Activated CD8-positive, alpha-beta memory T cell treated with anti-CD3 and anti-CD28 coated beads, Interleukin-2, amount 50 U/mL, for 48 hours (primary cell): ENCODE results near the gene AKAP6.

Experiments used
- DNase-seq: peaks from one replicate; pipeline ENCODE4 v3.0.0-alpha.2; 2020

AKAP6 gene

DNA sequence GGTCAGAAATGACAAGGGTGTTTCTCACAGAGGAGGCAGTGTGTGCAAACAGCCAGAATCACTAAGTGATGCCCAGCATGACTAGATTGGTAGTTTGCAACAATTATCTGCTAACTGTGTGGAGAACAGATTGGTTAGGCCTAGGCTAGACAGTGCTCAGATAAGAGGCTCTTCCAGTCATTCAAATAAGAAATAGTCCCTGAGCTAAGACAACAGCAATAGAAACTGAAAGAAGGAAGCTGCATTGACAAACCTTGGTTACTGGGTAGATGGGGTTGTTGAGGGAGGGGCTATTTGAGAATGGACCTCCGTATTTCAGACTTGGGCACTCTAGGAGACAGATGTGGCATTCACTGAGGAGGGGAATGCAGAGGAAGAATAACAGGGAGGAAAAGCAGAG lies 354.6 kb downstream of the AKAP6 start:
- DNase-seq: no peak

DNA sequence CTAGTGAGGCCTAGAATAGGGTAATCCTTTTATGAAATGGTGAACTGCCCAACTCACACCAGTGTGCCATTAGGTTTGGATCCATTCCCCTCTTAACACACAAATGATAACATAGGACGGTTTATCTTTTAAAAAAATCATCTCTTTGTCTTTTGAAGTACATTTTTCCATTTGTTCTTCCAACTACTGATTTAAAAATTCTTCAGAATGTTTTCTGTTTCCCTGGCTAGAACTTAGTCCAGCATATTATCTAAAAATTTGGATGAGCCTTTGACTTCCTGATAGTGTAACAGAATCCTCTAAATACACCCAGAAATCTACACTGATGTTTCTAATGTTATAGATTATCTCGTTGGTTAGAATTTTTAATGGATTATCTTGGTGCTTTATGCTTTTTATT lies 359.8 kb downstream of the AKAP6 start:
- DNase-seq: no peak

DNA sequence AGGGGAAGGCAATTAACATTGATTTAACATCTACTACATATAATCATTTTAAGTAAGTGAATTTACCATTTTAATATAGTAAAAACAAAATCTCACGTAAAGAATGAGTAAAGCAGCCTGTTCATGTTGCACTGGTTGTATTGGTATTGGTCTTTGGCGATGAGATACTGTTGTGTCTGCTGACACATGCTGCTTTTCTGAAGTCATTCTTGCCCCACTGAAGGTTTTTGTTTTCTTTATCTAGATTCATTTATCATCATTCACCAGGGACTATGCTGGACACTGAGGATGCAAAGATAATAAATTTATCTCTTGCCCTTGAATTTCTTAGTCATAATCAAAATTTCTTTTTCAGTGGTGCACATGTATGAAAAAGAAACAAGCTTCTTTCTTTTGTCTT lies 363.3 kb downstream of the AKAP6 start:
- no peak for DNase-seq

DNA sequence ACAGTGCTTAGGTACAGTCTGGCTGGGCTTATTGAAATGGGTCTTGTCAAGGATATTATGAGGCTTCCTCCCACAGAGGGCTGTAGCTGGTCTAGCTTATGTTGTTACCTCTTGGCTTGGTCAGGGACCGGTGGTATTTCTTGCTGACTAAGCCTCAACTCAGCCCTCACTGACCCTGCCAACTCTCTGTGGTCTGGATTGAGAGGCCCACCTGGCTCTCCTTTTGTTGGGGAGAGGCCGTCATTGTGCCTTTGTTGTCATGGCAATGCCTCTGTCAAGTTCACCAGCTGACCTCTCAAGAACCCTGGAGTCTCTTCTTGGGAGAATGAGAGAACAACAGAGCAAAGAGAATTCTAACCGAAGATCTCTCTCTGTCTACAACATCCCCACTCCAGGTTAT lies 364.0 kb downstream of the AKAP6 start:
- DNase-seq: no peak

DNA sequence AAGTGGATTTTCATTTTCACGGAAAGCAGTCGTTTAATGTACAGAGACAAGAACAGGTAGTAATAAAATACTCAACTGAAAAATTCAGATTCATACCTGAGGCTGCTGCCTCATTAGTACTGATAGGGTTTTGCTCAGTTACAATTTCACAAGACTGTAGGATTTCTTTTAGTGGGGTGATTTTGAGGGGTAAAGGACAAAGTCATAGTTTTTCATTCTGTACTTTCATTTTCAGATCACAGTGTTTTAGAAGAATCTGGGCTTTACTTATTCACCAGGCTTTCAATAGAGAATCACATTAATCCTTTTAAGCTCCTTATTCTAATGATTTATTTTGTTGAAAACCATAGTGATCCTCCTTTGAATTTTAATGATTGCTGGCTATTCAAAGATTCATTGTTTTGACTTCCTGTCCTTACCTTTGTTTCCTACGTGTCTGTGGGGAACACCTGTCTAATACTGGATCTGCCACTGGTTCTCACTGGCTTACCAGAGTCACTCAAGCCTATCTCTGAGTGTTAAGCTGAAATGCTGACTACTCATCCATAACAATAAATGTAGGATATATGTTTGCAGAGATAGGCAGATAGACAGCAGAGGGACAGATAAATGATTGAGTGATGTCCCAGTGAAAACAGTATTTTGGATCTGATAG lies 365.8 kb downstream of the AKAP6 start:
- no peak for DNase-seq

DNA sequence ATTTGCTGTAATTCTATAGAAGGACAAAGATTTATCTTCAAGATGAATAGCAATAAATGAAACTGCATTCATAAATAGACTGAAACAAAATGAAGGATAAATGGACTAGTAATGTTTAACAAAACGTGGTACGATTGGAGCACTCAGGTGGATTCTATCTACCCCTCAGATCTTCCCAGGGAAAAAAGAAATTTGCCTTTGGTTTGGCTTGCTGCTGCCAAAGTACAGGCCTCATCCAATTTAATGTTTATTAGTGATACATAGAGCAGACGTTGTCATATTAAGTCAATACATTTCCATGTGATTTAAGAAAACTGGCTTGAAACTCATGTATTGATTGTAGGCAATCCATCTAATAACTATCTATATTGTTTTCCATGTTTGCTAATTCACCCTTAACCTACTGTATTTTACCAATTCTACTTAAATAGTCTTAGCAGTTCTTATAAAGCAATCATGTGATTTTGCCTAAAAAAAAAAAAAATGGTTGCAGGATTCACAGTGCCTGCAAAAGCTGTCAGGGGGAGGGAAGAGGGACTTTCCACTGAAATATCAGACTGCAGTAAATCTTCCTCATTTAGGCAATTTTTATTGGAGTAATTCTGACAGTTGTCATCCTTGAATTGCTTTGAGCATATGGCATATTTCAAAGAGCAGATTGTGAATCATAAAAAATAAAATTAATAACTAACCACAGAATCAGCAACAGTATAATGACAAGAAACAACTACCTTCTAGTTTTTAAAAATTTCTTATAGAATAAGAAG lies 367.4 kb downstream of the AKAP6 start:
- no peak for DNase-seq

DNA sequence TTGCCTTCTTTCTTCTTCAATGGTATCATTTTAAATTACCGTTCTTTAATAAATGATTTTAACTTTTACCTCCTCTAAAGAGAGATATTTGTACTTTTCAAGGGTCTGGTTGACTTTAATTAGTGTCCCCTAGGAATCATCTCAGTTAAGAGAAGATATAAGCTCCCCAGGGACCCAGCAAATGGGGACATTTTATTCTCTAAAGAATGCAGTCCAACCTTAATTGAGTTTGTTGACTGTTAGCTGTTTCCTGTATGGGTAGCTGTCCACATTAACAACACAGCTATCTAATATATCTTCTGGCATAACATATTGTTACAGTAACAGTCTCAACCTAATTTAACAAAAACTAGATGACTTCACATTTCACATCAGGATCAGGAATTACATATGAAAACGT lies 368.0 kb downstream of the AKAP6 start:
- no peak for DNase-seq

DNA sequence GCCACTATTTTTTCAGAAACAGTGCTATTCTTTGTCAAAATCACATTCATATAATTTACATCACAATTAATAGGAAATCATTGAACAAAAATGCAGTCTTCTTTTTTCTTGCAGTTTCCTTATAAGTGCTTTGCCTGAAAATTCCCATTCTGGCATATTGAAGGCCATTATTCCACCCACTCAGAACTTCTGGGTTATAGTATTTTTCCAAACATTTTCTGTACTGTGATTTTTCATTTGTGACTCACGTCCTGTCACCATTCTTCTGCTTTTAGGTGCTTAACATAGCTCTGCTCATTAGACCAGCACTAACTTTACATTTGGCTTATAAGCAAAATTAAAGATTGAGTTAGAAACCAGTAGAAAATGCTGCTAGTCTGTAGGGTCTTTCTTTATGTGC lies 368.6 kb downstream of the AKAP6 start:
- DNase-seq: no peak

DNA sequence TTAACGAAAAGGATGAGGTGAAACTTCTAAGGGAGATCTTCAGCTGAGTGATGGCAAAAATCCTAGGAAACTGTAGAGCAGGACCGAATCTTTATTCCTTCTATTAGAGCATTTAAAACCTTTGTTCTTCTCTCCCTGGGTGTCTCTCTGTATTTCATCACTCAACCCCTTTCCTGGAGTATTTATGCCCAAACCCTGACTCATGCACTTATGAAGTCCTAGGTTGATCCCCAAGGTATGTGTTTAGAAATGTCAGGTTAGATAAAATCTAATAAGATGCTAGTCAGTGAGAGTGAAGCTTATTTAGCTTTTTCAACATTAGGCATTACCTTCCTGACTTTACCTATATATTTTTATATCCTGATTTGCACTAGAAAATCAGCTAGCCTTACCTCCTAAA lies 369.7 kb downstream of the AKAP6 start:
- no peak for DNase-seq

DNA sequence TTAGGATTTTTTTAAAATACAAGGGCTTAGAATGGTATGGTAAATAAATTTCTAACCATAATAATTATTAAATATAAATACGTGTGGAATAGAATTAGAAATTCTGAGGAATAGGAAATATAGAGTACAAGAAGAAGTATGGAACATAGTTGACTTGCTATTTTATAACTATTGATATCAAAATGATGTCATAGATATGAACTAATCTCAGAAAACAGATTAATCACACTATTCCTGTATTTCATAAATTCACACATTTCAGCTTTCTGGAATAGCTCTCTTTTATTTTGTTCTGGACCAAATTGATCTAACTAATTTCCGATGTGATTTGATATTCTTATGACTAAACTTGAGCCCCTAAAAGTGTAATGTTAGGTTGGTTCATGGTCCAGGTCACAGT lies 372.4 kb downstream of the AKAP6 start:
- DNase-seq: no peak

DNA sequence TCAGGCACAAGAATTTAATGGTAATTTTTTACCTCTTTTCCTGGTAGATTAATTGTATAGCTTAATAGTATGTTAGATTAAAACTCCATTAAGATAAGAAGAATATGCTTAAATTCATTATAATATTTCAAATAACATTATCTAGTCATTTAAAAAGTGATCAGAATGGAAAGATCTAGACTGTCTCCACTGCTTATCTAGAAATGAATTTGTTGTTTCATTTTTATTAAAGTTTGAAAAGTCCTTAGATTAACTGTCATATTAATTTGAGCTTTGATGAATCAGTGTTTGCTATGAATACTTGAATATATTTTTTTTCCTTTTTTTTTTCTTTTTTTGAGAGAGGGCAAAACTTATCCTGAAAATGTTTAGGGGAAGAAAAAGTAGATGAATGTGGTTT lies 373.0 kb downstream of the AKAP6 start:
- DNase-seq: no peak

DNA sequence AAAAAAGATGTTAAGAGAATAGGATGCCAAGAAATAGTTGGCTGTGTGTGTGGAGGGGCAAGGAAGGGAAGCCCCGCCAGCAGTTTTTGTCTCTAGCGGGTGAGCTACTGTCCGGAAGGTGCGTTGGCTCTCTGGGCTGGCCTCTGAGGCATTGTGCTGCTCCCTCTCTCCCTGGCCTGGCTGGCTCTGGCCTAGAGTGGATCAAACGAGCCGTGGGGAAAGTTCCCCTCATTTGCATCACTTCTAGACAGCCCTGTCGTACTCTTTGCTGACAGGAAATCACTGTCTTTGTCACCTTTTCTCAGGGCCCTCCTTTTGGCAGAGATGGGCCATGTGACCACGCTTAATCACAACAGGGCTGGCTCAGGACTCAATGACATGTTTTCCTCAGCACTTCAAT lies 373.5 kb downstream of the AKAP6 start:
- no peak for DNase-seq

DNA sequence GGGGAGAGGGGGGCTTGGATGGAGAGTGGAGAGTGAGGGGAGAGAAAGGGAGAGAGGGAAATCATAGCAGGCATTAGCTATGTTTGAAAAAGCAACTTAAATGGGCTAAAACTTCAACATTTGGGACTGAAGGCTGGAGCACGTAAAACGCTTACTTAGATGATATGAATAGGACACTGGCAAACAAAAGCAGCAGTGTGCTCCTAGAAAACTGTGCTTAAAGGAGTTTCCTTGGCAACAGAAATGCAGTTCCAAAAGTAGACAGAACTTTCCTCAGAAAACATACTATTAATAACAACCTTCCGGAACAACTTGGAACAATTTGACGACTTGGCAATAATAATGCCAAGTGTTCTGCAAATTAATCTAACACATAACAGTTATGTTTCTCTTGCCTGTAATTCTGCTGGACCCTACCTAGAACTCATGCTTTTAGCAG lies 374.1 kb downstream of the AKAP6 start:
- no peak for DNase-seq

DNA sequence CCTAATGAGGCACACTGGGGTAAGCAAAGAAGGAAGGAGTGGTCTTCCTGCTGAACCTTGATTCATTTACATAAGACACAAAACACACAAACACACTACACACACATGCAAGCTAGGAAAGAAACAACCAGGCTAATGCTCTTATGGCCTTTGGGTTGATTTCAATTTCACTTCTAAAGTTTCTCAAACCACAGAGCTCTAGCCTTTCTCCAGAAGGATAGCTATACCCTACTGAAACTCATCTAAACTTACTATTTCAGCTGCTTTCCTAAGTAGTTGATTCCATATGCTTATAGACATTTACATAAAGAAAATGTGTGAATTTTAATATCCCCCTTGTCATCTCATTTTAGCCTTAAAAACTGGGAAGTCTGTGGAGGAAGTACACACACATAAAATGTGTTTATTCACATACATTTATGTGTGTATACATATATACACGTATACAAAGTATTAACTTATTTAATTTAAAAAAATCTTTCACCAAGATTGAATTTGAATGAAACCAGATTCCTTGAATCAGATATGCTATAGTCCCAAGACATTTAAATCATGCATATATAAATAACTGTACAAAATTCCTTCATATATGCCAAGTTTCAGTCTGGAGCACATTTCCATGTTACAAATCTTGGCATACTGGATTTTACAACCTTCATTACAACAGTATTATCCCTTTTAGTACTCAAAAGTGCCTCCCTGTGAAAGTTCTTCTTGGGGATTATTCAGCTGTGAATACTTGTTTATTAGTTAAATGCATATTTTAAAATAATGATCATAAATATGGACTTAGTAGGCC lies 377.8 kb downstream of the AKAP6 start:
- DNase-seq: no peak

DNA sequence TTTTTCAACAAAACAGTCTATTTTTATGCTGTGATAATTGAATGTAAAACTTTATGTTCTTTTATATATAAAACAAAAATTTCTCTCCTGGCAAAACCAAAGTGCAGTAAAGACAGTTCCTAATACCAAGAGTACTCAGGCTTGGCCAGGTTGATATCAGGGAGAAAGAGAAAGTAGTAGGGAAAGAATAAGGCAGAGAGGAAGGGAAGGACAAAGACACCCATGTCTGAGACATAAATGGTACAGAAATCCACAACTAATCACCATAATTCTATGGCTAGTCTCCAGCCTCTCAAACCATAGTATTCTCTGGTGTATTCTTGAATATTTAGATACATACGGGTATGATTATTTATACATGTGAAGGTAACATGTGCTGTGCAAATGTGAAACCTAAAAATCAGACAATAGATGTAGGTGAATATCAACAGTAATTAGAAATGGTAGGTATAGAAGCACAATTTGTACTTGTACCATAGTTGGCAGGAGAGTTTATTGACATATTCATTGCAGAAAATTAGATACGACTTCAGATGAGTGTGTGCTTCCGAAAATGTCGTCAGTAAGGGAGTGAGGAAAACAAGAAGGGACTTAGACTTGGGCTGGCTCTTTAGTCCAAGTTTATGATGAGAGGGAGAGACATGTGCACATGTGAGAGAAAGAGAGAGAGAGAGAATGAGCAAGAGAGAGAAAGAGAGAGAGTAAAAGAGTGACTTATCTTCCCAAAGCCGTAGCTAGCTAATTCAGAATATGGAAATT lies 378.8 kb downstream of the AKAP6 start:
- no peak for DNase-seq

DNA sequence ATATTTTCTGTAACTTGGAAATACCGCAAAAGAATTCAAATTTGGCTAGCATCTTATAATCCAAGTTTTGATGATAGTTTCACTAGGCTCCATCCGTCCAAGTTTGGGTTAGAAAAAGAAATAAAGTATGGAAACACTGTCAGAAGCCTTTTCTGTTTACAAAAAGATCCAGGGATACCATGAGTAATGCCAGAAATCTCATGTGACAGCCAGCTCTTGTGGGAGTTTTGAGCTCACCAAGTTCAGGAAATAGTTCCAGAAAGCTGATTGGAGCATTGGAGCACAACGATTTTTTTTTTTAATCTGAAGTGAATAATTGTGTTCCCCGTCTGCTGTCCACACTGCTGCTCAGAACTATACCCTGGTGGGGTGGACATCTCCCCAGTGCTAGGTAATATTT lies 379.9 kb downstream of the AKAP6 start:
- no peak for DNase-seq

DNA sequence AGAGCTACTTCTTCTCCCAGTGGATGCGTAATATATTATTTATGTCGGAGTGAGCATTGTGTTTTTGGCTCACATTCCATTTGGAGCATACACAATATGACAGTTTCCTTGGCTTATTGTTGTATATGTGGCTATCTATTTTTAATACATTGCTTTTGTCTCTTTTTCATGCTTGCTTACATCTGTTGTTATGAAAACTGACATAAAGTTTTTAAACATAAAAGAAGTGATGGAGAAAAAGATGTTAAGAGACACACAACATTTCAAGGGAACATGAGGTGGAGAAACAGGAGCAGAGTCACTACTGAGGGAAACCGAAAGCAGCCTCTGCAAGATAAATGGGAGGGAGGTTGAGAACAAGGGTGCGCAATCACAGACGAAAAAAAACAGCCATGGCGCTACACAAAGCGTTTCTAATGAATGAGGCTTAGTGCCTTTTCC lies 381.2 kb downstream of the AKAP6 start:
- DNase-seq: no peak

DNA sequence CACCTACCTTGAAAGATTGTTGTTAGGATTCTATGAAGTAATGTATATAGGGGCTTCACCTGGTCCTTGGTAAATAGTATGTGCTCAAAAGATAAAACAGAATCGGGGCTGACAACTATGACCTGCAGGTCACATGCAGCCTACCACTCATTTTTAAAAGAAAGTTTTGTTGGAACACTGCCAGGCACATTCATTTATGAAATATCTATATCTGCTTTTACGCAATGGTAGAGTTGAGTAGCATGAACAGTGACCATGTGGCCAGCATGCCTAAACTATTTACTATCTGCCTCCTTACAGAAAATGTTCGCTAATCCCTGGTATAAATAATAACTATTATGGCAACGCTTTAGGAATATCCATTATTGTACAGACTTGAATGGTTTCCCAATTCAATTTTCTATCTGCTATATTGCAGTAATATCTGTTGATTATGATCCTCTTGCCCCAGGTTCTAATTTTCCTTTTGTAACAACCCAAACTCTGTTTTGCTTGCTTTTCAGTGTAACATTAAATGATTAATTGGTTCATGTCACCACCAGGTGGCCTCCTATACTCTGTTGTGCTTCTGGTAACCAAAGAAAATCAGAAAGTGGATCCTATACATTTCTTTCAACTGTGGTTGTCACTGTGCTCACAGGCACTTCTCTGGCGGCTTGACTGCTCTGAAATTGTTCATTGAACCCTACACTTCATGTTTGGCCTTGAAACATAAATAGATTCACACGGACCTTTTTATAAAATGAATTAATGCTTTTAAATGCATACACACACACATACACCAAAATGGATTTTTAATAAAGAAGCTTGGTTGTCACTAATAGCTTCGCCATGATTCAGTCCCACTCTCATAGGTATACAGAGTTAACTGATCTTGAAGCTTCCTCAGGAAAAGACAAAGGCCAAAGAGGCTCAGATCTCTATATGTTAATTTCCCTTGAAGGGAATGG lies 381.9 kb downstream of the AKAP6 start:
- no peak for DNase-seq

DNA sequence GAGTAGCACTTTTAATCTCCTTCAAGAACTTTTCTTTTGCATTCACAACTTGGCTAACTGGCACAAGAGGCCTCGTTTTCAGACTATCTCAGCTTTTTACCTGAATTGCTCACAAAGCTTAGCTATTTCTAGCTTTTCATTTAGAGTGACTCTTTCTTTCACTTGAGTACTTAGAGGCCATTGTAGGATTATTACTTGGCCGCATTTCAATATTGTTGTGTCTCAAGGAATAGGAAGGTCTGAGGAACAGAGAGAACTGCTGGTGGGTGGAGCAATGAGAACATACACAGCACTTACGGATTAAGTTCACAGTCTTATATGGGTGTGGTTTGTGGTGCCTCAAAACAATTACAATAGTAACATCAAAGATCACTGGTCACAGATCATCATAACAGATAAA lies 384.8 kb downstream of the AKAP6 start:
- DNase-seq: no peak

DNA sequence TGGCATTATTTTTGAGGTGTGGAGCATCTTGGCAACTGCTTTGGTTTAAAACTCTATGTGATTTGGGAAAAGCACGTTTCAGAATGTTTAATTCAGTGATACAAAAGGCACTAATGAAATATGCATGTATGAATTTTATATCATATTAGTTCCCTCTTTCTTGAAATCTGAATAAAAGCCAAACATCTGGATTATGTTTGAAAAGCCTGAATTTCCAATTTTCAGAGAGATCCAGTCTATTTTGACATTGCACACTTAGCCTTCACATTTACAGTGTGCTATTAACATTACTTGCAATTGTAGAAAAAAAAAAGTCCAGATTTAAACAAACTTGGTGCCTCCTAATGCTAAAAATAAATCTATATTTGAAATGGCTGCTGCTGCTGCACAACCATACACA lies 390.5 kb downstream of the AKAP6 start:
- DNase-seq: no peak

DNA sequence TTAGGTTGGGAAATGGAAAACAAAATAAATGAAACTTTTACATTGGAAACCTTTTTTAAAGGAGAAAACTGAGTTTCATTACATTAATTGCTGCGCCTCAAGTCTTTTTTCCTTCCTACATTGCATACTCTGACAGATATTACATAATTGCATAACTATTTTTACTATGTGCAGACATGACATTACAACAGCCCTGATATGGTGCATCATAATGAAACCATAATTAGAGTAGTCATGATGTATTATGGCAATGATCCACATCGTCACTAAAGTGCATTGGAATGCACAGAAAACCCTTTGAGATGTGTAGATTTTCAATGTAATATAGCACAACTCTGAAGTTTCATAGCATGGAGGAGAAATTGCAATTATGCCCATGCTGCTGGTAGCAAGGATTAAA lies 391.8 kb downstream of the AKAP6 start:
- no peak for DNase-seq

DNA sequence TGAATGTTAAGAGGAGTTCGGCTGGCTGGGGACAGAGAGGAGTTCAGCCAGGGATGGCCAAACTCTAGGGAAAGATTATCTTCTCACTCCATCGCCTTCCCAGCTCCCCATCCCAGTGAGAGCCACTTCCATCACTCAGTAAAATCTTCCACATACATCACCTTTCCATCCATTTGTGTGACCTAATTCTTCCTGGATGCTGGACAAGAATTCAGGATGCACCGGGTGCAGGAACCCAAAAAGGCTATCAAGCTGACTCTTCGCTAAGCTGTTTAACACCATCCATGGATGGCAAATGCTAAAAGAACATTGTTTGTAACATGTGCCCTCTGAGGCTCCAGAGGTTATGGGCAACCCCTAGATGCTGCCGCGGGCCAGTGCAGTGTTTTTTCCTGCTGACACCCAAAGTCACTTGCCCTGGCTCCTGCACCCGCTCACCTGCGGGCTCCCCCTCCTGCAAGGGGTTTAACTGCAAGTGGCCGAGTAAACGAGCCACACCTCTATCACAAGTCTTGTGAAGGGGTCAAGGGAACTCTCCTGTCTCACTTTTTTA lies 393.6 kb downstream of the AKAP6 start:
- DNase-seq: no peak
